Ovary (tissue), 9 donors: ENCODE data around the gene SERPINA4. TPM values are rescaled to one million over a fixed set of nuclear protein-coding genes. Genes with fewer than 3 reads are reported as not detected.
A peak's percentile ranks its signal among the peaks of the same experiment; 100 is the strongest.

Experiments used
- DNase-seq, 5 donors: peaks; one replicate each; pipeline ENCODE4 v3.0.0-alpha.2; 2019 to 2020
- H3K27ac ChIP-seq, 2 donors: fragments of 200-600 bp; one replicate each; pipeline versions ENCODE4 v1.5.1 to v1.8.0; 2019 to 2022
- H3K27me3 ChIP-seq: fragments of 200-600 bp; one replicate; pipeline ENCODE4 v1.8.0; 2022
- H3K36me3 ChIP-seq: fragments of 200-600 bp; sonication (generic); one replicate; pipeline ENCODE4 v1.5.1; 2019
- H3K4me1 ChIP-seq: one replicate; pipeline ENCODE4 v1.8.1; 2013; ENCODE audit warnings: mild to moderate bottlenecking, moderate library complexity; ENCODE audit not compliant: insufficient read depth
- H3K4me3 ChIP-seq: fragments of 200-600 bp; sonication (generic); one replicate; pipeline ENCODE4 v1.5.1; 2017
- H3K9me3 ChIP-seq, 2 donors: fragments of 200-600 bp in 1 of 2; sonication (generic) in 1 of 2; one replicate each; pipeline versions ENCODE4 v1.5.1 to v1.8.1; 2013 to 2019; ENCODE audit warnings: mild to moderate bottlenecking in 1 of 2, moderate library complexity in 1 of 2
- CTCF ChIP-seq, 3 donors: fragments of 450-650 bp in 2 of 3; fragments of 200-600 bp in 1 of 3; IDR thresholded peaks; one replicate each; pipeline versions ENCODE4 v1.5.1 to v1.8.0; 2016 to 2022; ENCODE audit warnings: antibody characterized with exemption in 3 of 3, mild to moderate bottlenecking in 1 of 3
- EP300 ChIP-seq: sonication (generic); formaldehyde crosslinking; IDR thresholded peaks from one replicate; pipeline ENCODE4 v1.6.1; 2017; ENCODE audit warnings: antibody characterized with exemption
- POLR2A ChIP-seq: fragments of 450-650 bp; IDR thresholded peaks from one replicate; pipeline ENCODE4 v1.6.1; 2017; ENCODE audit warnings: antibody characterized with exemption, mild to moderate bottlenecking, moderate library complexity
- WGBS, 3 donors: extraction: QIAGEN DNeasy Blood & Tissue Kit in 1 of 3; methylation state at CpG; one replicate each; pipeline versions ENCODE4 v1.1.5 to v1.1.7; 2013 to 2017; 5-methylcytosine and 5-hydroxymethylcytosine counted together
- intact Hi-C, 4 donors: fragments of 100-400 bp; cut with DNase I; formaldehyde crosslinking; loops; one replicate each; pipeline versions ENCODE4 v1.11.0 to v1.15.1; 2022 to 2023
- polyA plus RNA-seq, 2 donors: library from polyadenylated mRNA; stranded (reverse); fragments of 200-250 nt in 1 of 2; fragments of 350-450 nt in 1 of 2; fragmentation: Illumina TruSeq in 1 of 2; extraction: RNeasy Lipid Tissue Mini Kit (QIAGEN cat#74804) in 1 of 2; gene quantifications; one replicate each; pipeline ENCODE4 v1.2.3, GENCODE V29; 2013 to 2014
- total RNA-seq, 7 donors: library from RNA; depleted of rRNA in 2 of 7; stranded (reverse); fragments of >200 nt in 2 of 7; fragmentation: NEBNext Ultra II Directional in 3 of 7; extraction: Animal tissue kit (Norgen Biotek cat#: 25700) in 3 of 7; gene quantifications; one replicate each; pipeline versions ENCODE4 v1.1.0 to v1.2.4, GENCODE V29; 2016 to 2023
- donor health status: DM: no; HTN: no; CAD: no; lungs with moderate emphysema.
- donor health status: DM: no; HTN: no; CAD: no.
- donor health status: Bipolar disorder and iron deficiency.
- donor health status: DM: yes; HTN: yes; CAD: no.
- donor health status: DM: no; HTN: no; CAD: no.
- donor health status: DM: yes; HTN: yes; CAD: no.

SERPINA4 gene
- total and polyA plus RNA-seq, 9 donors: 0.11 to 0.22 (median 0.15) TPM; not detected in 5

GRCh38 chr14:94542111-94542810, 19.0 kb upstream of the SERPINA4 start:
- no peaks in the 10 kb centered on the region for H3K9me3 ChIP-seq
- H3K4me3 ChIP-seq: no peak overlapping the region
- no peak overlapping the region for H3K27ac ChIP-seq
- intact Hi-C loops: loop anchor here in 1 of 4 donors (10.0 kb wide), 1 partner anchor 143 kb away; no protein-coding TSS in a partner anchor
- H3K4me1 ChIP-seq: peaks cover 7% of the 10 kb centered on the region
- TF ChIP-seq POLR2A: no peak
- no peak for TF ChIP-seq CTCF (IDR thresholded peaks at IDR 0.05)
- no peak for TF ChIP-seq EP300
- no peaks in the 10 kb centered on the region for H3K27me3 ChIP-seq
- H3K36me3 ChIP-seq: no peaks in the 10 kb centered on the region
- WGBS, 3 donors: 80 to 85% (median 81%) methylated on average over 12 of the region's 12 CpGs
- no peak for DNase-seq

GRCh38 chr14:94542811-94543440, 18.3 kb upstream of the SERPINA4 start:
- intact Hi-C loops: loop anchor here in 1 of 4 donors (10.0 kb wide), 1 partner anchor 142 kb away; no protein-coding TSS in a partner anchor
- no peak for DNase-seq
- Histone ChIP-seq H3K4me1 (peaks cover 7% of the 10 kb centered on the region), H3K4me3 (no peak overlapping the region), H3K27ac (peak overlapping the region in 1 of 2 donors; percentile 60), H3K27me3 (no peaks in the 10 kb centered on the region), H3K36me3 (no peaks in the 10 kb centered on the region), H3K9me3 (no peaks in the 10 kb centered on the region)
- WGBS, 3 donors: 80 to 86% (median 82%) methylated on average over 9 of the region's 9 CpGs
- no peak for TF ChIP-seq EP300
- TF ChIP-seq CTCF (IDR thresholded peaks at IDR 0.05): no peak
- TF ChIP-seq POLR2A: no peak

GRCh38 chr14:94543449-94544124, 17.7 kb upstream of the SERPINA4 start:
- peaks cover 7% of the 10 kb centered on the region for H3K4me1 ChIP-seq
- H3K27me3 ChIP-seq: no peaks in the 10 kb centered on the region
- no peaks in the 10 kb centered on the region for H3K9me3 ChIP-seq
- H3K27ac ChIP-seq: peak overlapping the region; percentile 53 to 60
- peak; percentile 64 to 76 (median 70) for DNase-seq
- intact Hi-C loops: loop anchor here in 1 of 4 donors (10.0 kb wide), 1 partner anchor 141 kb away; no protein-coding TSS in a partner anchor
- no peak overlapping the region for H3K4me3 ChIP-seq
- no peaks in the 10 kb centered on the region for H3K36me3 ChIP-seq
- TF ChIP-seq EP300: no peak
- peak in 2 of 3 donors; percentile 53 to 63 for TF ChIP-seq CTCF (IDR thresholded peaks at IDR 0.05)
- TF ChIP-seq POLR2A: peak; percentile 11
- 48 to 52% (median 48%) methylated on average over 15 of the region's 15 CpGs for WGBS, 3 donors

- 86 to 90% (median 89%) methylated on average over 7 of the region's 7 CpGs for WGBS, 3 donors
- peaks cover 7% of the 10 kb centered on the region for H3K4me1 ChIP-seq
- intact Hi-C loops: loop anchor here in 1 of 4 donors (10.0 kb wide), 1 partner anchor 140 kb away; no protein-coding TSS in a partner anchor
- no peak overlapping the region for H3K4me3 ChIP-seq
- no peaks in the 10 kb centered on the region for H3K36me3 ChIP-seq
- no peaks in the 10 kb centered on the region for H3K27me3 ChIP-seq
- DNase-seq: no peak
- H3K27ac ChIP-seq: no peak overlapping the region
- TF ChIP-seq POLR2A: no peak
- no peak for TF ChIP-seq CTCF (IDR thresholded peaks at IDR 0.05)
- no peak for TF ChIP-seq EP300
- no peaks in the 10 kb centered on the region for H3K9me3 ChIP-seq
Observed at GRCh38 chr14:94544726-94545125, 16.5 kb upstream of the SERPINA4 start.
